Peyer's patch (tissue), 4 donors: Measurements from ENCODE around the gene ZMYND10. TPM values are rescaled to one million over a fixed set of nuclear protein-coding genes. Genes with fewer than 3 reads are reported as not detected.

ENCODE experiments used
- DNase-seq, 3 donors: peaks; one replicate each; pipeline ENCODE4 v3.0.0-alpha.2; 2017 to 2019
- H3K27ac ChIP-seq, 4 donors: fragments of 200-600 bp; sonication (generic); one replicate each; pipeline ENCODE4 v1.5.1; 2016 to 2019
- H3K27me3 ChIP-seq, 2 donors: fragments of 200-600 bp; sonication (generic); one replicate each; pipeline ENCODE4 v1.5.1; 2019
- H3K36me3 ChIP-seq, 3 donors: fragments of 200-600 bp; sonication (generic); one replicate each; pipeline ENCODE4 v1.5.1; 2016 to 2019
- H3K4me1 ChIP-seq, 4 donors: fragments of 200-600 bp; sonication (generic); one replicate each; pipeline ENCODE4 v1.5.1; 2016 to 2019
- H3K4me3 ChIP-seq, 4 donors: fragments of 200-600 bp; sonication (generic); 1 replicate in 3 of 4; 2 replicates in 1 of 4; pipeline ENCODE4 v1.5.1; 2016 to 2019; ENCODE audit warnings: mild to moderate bottlenecking in 1 of 4
- H3K9me3 ChIP-seq, 4 donors: fragments of 200-600 bp; sonication (generic); one replicate each; pipeline ENCODE4 v1.5.1; 2016 to 2019; ENCODE audit warnings: mild to moderate bottlenecking in 1 of 4
- CTCF ChIP-seq, 6 experiments: fragments of 450-650 bp in 4 of 6; fragments of 200-600 bp in 2 of 6; sonication (generic) in 1 of 6; IDR thresholded peaks; one replicate each; pipeline ENCODE4 v1.5.1; 2017 to 2019; ENCODE audit warnings: antibody characterized with exemption in 6 of 6, mild to moderate bottlenecking in 3 of 6, moderate library complexity in 1 of 6
- POLR2A ChIP-seq, 2 donors: fragments of 450-650 bp; IDR thresholded peaks; one replicate each; pipeline ENCODE4 v1.5.1; 2017; ENCODE audit warnings: antibody characterized with exemption in 2 of 2, mild to moderate bottlenecking in 2 of 2, moderate library complexity in 2 of 2
- total RNA-seq, 4 donors: library from RNA; depleted of rRNA; stranded (reverse); fragments of >200 nt; gene quantifications; one replicate each; pipeline ENCODE4 v1.1.0, GENCODE V29; 2016

The ZMYND10 gene
- total RNA-seq, 4 donors from 2014 or later: 0.27 to 0.38 TPM; not detected in 2

GRCh38 chr3:50322386-50323091 lies 23.0 kb downstream of the ZMYND10 start, which contains the start of gene HYAL2:
Gene HYAL2 (minus strand): TSS chr3:50322745. CDS start chr3:50320489, 2,256 bp downstream.
- Histone ChIP-seq H3K4me3 (peak within 1 kb of the TSS; percentile 77 to 98 (median 93)), H3K27me3 (no peaks in the 10 kb centered on the region), H3K4me1 (peaks cover 4 to 57% (median 17%) of the 10 kb centered on the region in 4 donors), H3K9me3 (no peaks in the 10 kb centered on the region), H3K36me3 (peaks cover 0 to 22% (median 0%) of the 10 kb centered on the region in 3 donors), H3K27ac (peak within 1 kb of the TSS; percentile 88 to 95 (median 90))
- DNase-seq: peak in 1 of 3 donors; percentile 60
- TF ChIP-seq CTCF (IDR thresholded peaks at IDR 0.05) (no peak), POLR2A (IDR thresholded peaks at IDR 0.05) (no peak)

- Histone ChIP-seq H3K4me3 (peak overlapping the region; percentile 77 to 98 (median 93)), H3K27me3 (no peaks in the 10 kb centered on the region), H3K27ac (peak overlapping the region; percentile 88 to 95 (median 90)), H3K36me3 (peaks cover 0 to 22% (median 0%) of the 10 kb centered on the region in 3 donors), H3K9me3 (no peaks in the 10 kb centered on the region), H3K4me1 (peaks cover 6 to 57% (median 16%) of the 10 kb centered on the region in 4 donors)
- TF ChIP-seq CTCF (IDR thresholded peaks at IDR 0.05) (no peak), POLR2A (IDR thresholded peaks at IDR 0.05) (peak in 1 of 2 donors; percentile 34)
- DNase-seq: no peak
Observed at GRCh38 chr3:50322115-50322385, 23.5 kb downstream of the ZMYND10 start.

- peak overlapping the region; percentile 77 to 98 (median 93) for H3K4me3 ChIP-seq
- H3K36me3 ChIP-seq: peaks cover 0 to 22% (median 0%) of the 10 kb centered on the region in 3 donors
- no peaks in the 10 kb centered on the region for H3K9me3 ChIP-seq
- peak; percentile 88 to 94 (median 94) for DNase-seq
- H3K27me3 ChIP-seq: no peaks in the 10 kb centered on the region
- peaks cover 7 to 58% (median 19%) of the 10 kb centered on the region in 4 donors for H3K4me1 ChIP-seq
- peak overlapping the region; percentile 88 to 95 (median 90) for H3K27ac ChIP-seq
- TF ChIP-seq CTCF (IDR thresholded peaks at IDR 0.05) (peak; percentile 3 to 62 (median 40)), POLR2A (IDR thresholded peaks at IDR 0.05) (peak in 1 of 2 donors; percentile 27)
Observed at GRCh38 chr3:50321336-50322114, 24.0 kb downstream of the ZMYND10 start.

GRCh38 chr3:50320853-50321335 lies 24.6 kb downstream of the ZMYND10 start:
- TF ChIP-seq CTCF (IDR thresholded peaks at IDR 0.05) (no peak), POLR2A (IDR thresholded peaks at IDR 0.05) (peak; percentile 39 to 61)
- Histone ChIP-seq H3K9me3 (no peaks in the 10 kb centered on the region), H3K36me3 (peaks cover 0 to 20% (median 0%) of the 10 kb centered on the region in 3 donors), H3K4me3 (peak overlapping the region; percentile 77 to 98 (median 93)), H3K27ac (peak overlapping the region; percentile 88 to 95 (median 90)), H3K27me3 (no peaks in the 10 kb centered on the region), H3K4me1 (peaks cover 7 to 64% (median 22%) of the 10 kb centered on the region in 4 donors)
- DNase-seq: peak; percentile 78 to 90 (median 90)

- H3K27me3 ChIP-seq: no peaks in the 10 kb centered on the region
- peak in 1 of 3 donors; percentile 54 for DNase-seq
- TF ChIP-seq POLR2A (IDR thresholded peaks at IDR 0.05) (no peak), CTCF (IDR thresholded peaks at IDR 0.05) (no peak)
- H3K27ac ChIP-seq: peak overlapping the region; percentile 88 to 95 (median 90)
- no peaks in the 10 kb centered on the region for H3K9me3 ChIP-seq
- peaks cover 0 to 12% (median 0%) of the 10 kb centered on the region in 3 donors for H3K36me3 ChIP-seq
- H3K4me1 ChIP-seq: peaks cover 7 to 67% (median 22%) of the 10 kb centered on the region in 4 donors
- H3K4me3 ChIP-seq: peak overlapping the region; percentile 77 to 98 (median 93)
Observed at GRCh38 chr3:50319894-50320625, 25.5 kb downstream of the ZMYND10 start.
